PC-9 (cell line): Measurements from ENCODE around the gene NUP50.

ENCODE experiments used
- CTCF ChIP-seq: fragments of 200-600 bp; sonication (generic); conservative IDR thresholded peaks from 2 replicates; pipeline ENCODE4 v1.6.1; 2017; ENCODE audit warnings: mixed run types, antibody characterized with exemption, mild to moderate bottlenecking, moderate library complexity
- EZH2 ChIP-seq: fragments of 200-600 bp; sonication (generic); IDR thresholded peaks from 2 replicates; pipeline ENCODE4 v1.8.0; 2017; ENCODE audit warnings: antibody characterized with exemption, low read depth

GRCh38 chr22:45151503-45151902 is 12.2 kb upstream of the NUP50 start:
- TF ChIP-seq CTCF (no peak), EZH2 (no peak)
